Type B pancreatic cell (in vitro differentiated cells): ENCODE data around the gene JAK1. TPM values are rescaled to one million over a fixed set of nuclear protein-coding genes. Genes with fewer than 3 reads are reported as not detected.

Experiments
- DNase-seq: peaks from one replicate; pipeline ENCODE4 v3.0.0; 2021; ENCODE audit warnings: mixed read lengths; ENCODE audit not compliant: unreplicated experiment; ENCODE audit errors: extremely low spot score
- H3K27ac Mint-ChIP-seq: 2 replicates; pipeline ENCODE4 v1.8.0; 2021; ENCODE audit warnings: mild to moderate bottlenecking, mixed read lengths
- H3K27me3 Mint-ChIP-seq: 2 replicates; pipeline ENCODE4 v1.8.0; 2021; ENCODE audit warnings: mixed read lengths
- H3K36me3 Mint-ChIP-seq: 2 replicates; pipeline ENCODE4 v1.8.0; 2021; ENCODE audit warnings: mixed read lengths
- H3K4me1 Mint-ChIP-seq: one replicate; pipeline ENCODE4 v1.8.0; 2021; ENCODE audit warnings: mixed read lengths; ENCODE audit not compliant: unreplicated experiment
- H3K4me3 Mint-ChIP-seq: 2 replicates; pipeline ENCODE4 v1.8.0; 2021; ENCODE audit warnings: mild to moderate bottlenecking, mixed read lengths
- H3K9me3 Mint-ChIP-seq: 2 replicates; pipeline ENCODE4 v1.8.0; 2021; ENCODE audit warnings: mixed read lengths
- CTCF ChIP-seq: fragments of 200-600 bp; sonication (generic); conservative IDR thresholded peaks from 2 replicates; pipeline ENCODE4 v1.5.0; 2021; ENCODE audit warnings: antibody characterized with exemption, mild to moderate bottlenecking
- total RNA-seq: library from RNA; stranded (reverse); gene quantifications from 2 replicates; pipeline ENCODE4 v1.2.1, GENCODE V29; 2021; ENCODE audit warnings: low replicate concordance

JAK1 gene
- total RNA-seq, 1 donor from 2014 or later, result 54.8 TPM

- DNase-seq, result no peak
- H3K4me1 Mint-ChIP-seq, result no peaks in the 10 kb centered on the region
- no peak for TF ChIP-seq CTCF
- H3K9me3 Mint-ChIP-seq, result no peaks in the 10 kb centered on the region
- no peak overlapping the region for H3K27ac Mint-ChIP-seq
- no peaks in the 10 kb centered on the region for H3K27me3 Mint-ChIP-seq
- H3K36me3 Mint-ChIP-seq, result peaks cover 23% of the 10 kb centered on the region
- no peak overlapping the region for H3K4me3 Mint-ChIP-seq
These were observed 155.2 kb downstream of the JAK1 start for GRCh38 chr1:64811131-64811530.

- H3K27ac Mint-ChIP-seq, result no peak overlapping the region
- no peaks in the 10 kb centered on the region for H3K9me3 Mint-ChIP-seq
- H3K4me3 Mint-ChIP-seq, result no peak overlapping the region
- H3K27me3 Mint-ChIP-seq, result no peaks in the 10 kb centered on the region
- H3K36me3 Mint-ChIP-seq, result peaks cover 14% of the 10 kb centered on the region
- TF ChIP-seq CTCF, result no peak
- no peaks in the 10 kb centered on the region for H3K4me1 Mint-ChIP-seq
- no peak for DNase-seq
These were observed 156.3 kb downstream of the JAK1 start for GRCh38 chr1:64810001-64810400.

GRCh38 chr1:64809309-64809708 is 157.0 kb downstream of the JAK1 start:
- no peaks in the 10 kb centered on the region for H3K9me3 Mint-ChIP-seq
- TF ChIP-seq CTCF, result no peak
- no peak for DNase-seq
- peaks cover 11% of the 10 kb centered on the region for H3K36me3 Mint-ChIP-seq
- no peaks in the 10 kb centered on the region for H3K4me1 Mint-ChIP-seq
- H3K27me3 Mint-ChIP-seq, result no peaks in the 10 kb centered on the region
- no peak overlapping the region for H3K27ac Mint-ChIP-seq
- H3K4me3 Mint-ChIP-seq, result no peak overlapping the region

GRCh38 chr1:64801851-64802523 is 164.4 kb downstream of the JAK1 start:
- Mint-ChIP-seq H3K4me3 (no peak overlapping the region), H3K9me3 (peaks cover 10% of the 10 kb centered on the region), H3K27me3 (no peaks in the 10 kb centered on the region), H3K36me3 (peaks cover 15% of the 10 kb centered on the region), H3K27ac (no peak overlapping the region), H3K4me1 (no peaks in the 10 kb centered on the region)
- DNase-seq, result no peak
- TF ChIP-seq CTCF, result no peak

GRCh38 chr1:64798872-64799271 is 167.5 kb downstream of the JAK1 start:
- Mint-ChIP-seq H3K27ac (no peak overlapping the region), H3K9me3 (peaks cover 10% of the 10 kb centered on the region), H3K36me3 (peaks cover 20% of the 10 kb centered on the region), H3K4me3 (no peak overlapping the region), H3K27me3 (no peaks in the 10 kb centered on the region), H3K4me1 (no peaks in the 10 kb centered on the region)
- no peak for TF ChIP-seq CTCF
- no peak for DNase-seq
